GM12891 (cell line): ENCODE data around the gene CIPC.

ENCODE experiments used
- POLR2A ChIP-seq: IDR thresholded peaks from 2 replicates; pipeline ENCODE4 v1.6.1; 2011; ENCODE audit warnings: low read depth, low read length, control low read depth
- POLR2AphosphoS5 ChIP-seq: IDR thresholded peaks from 2 replicates; pipeline ENCODE4 v1.6.1; 2011; ENCODE audit warnings: low read depth, low read length, control low read depth
- POU2F2 ChIP-seq: IDR thresholded peaks from 2 replicates; pipeline ENCODE4 v1.6.1; 2011; ENCODE audit warnings: low read depth, mild to moderate bottlenecking, control low read depth, low read length, moderate library complexity
- TAF1 ChIP-seq: IDR thresholded peaks from 2 replicates; pipeline ENCODE4 v1.6.1; 2011; ENCODE audit warnings: low read depth, low read length, control low read depth

DNA sequence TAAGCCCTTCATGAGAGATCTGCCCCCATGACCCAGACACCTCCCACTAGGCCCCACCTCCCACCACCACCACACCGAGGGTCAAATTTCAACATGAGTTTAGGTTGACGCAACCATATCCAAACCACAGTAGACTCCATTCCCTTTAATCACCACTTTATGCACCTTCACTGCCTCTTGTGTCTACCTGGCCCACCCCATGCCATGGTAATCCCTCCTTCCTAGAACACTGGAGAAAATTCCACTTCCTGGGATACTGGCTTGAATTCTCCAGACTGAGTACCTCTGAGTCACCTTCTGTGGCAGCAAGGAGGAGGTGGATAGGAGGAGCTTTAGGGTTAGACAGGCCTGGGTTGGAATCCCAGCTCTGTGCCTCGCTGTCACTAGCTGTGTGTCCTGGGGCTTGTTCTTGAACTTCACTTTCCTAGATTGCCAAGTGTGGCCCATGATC, 26.1 kb upstream of the CIPC start:
- TF ChIP-seq TAF1 = no peak
- TF ChIP-seq POLR2AphosphoS5 = no peak
- TF ChIP-seq POLR2A = no peak
- TF ChIP-seq POU2F2 = no peak
